A549 (cell line): ENCODE results near the gene SLC2A13. TPM values are rescaled to one million over a fixed set of nuclear protein-coding genes. Genes with fewer than 3 reads are reported as not detected.
"Not testable (repeated sequence)": the region's sequence is repeated elsewhere in the genome, so short reads cannot be mapped to it uniquely, and the experiment has no call there.

Source experiments
- ATAC-seq, 2 experiments: fragments of 200-7000 bp in 1 of 2; fragments of >200 bp in 1 of 2; cut with Nextera tagmentation in 1 of 2; cut with Tn5 transposase in 1 of 2; 3 replicates each; pipeline versions ENCODE4 v1.8.0 to v1.9.1; 2018 to 2020; ENCODE audit warnings: mild to moderate bottlenecking in 1 of 2, moderate library complexity in 1 of 2
- CTCF ChIA-PET: fragments of 300-600 bp; sonication (Branson Sonifier 250); formaldehyde crosslinking; extraction: SDS; loops from one replicate; lab custom pipeline; 2021; ENCODE audit warnings: antibody characterized with exemption, inconsistent platforms; lab: Yijun Ruan, JAX
- POLR2A ChIA-PET: fragments of 350-600 bp; formaldehyde crosslinking; extraction: SDS; loops from one replicate; lab custom pipeline; 2021; ENCODE audit warnings: antibody characterized with exemption, inconsistent platforms; lab: Yijun Ruan, JAX
- DNase-seq, 2 experiments: peaks; one replicate each; pipeline versions ENCODE4 v3.0.0 to v3.0.0-alpha.2; 2011 to 2016; ENCODE audit warnings: low read depth in 1 of 2, low spot score in 1 of 2
- FAIRE-seq: peaks from 2 replicates; lab custom pipeline; 2011; peaks lifted over from hg19 to GRCh38; lab: Jason Lieb, UNC
- H3K27ac ChIP-seq, 2 experiments: fragments of >200 bp; sonication (Bioruptor Twin); formaldehyde crosslinking; 3 replicates each; pipeline ENCODE4 v1.5.1; 2016 to 2017
- H3K4me1 ChIP-seq: fragments of >200 bp; sonication (Bioruptor Twin); formaldehyde crosslinking; 3 replicates; pipeline ENCODE4 v1.6.1; 2016
- H3K4me2 ChIP-seq: fragments of >200 bp; sonication (Bioruptor Twin); formaldehyde crosslinking; 3 replicates; pipeline ENCODE4 v1.6.1; 2016
- H3K4me3 ChIP-seq: fragments of >200 bp; sonication (Bioruptor Twin); formaldehyde crosslinking; 3 replicates; pipeline ENCODE4 v1.5.1; 2016
- H3K9me3 ChIP-seq: fragments of >200 bp; sonication (Bioruptor Twin); formaldehyde crosslinking; 3 replicates; pipeline ENCODE4 v1.6.1; 2016
- CEBPB ChIP-seq, 2 experiments: fragments of >200 bp in 1 of 2; sonication (Bioruptor Twin) in 1 of 2; formaldehyde crosslinking in 1 of 2; IDR thresholded peaks; 2 replicates each; pipeline ENCODE4 v1.6.1; 2012 to 2016
- CHD2 ChIP-seq: fragments of 150-350 bp; IDR thresholded peaks from 2 replicates; pipeline ENCODE4 v1.6.1; 2014; ENCODE audit warnings: low read length; ENCODE audit not compliant: partially characterized antibody
- EHMT2 ChIP-seq: fragments of 200-600 bp; sonication (generic); IDR thresholded peaks from 2 replicates; pipeline ENCODE4 v1.6.1; 2016; ENCODE audit warnings: antibody characterized with exemption, low read depth, mild to moderate bottlenecking, moderate library complexity
- EP300 ChIP-seq, 2 experiments: fragments of >200 bp; sonication (Bioruptor Twin); formaldehyde crosslinking; IDR thresholded peaks; 2 replicates in 1 of 2; 3 replicates in 1 of 2; pipeline ENCODE4 v1.6.1; 2016 to 2017
- FOSB ChIP-seq: fragments of 250-450 bp; sonication (Bioruptor Pico); IDR thresholded peaks from 2 replicates; pipeline ENCODE4 v1.5.0; 2020; ENCODE audit warnings: mild to moderate bottlenecking, moderate library complexity
- FOSL2 ChIP-seq, 2 experiments: fragments of 450-650 bp in 1 of 2; fragments of >200 bp in 1 of 2; sonication (Bioruptor Twin) in 1 of 2; formaldehyde crosslinking; IDR thresholded peaks; 2 replicates each; pipeline versions ENCODE4 v1.5.0 to v1.6.1; 2016 to 2020; ENCODE audit warnings: mild to moderate bottlenecking in 1 of 2, moderate library complexity in 1 of 2
- GATA3 ChIP-seq: IDR thresholded peaks from 2 replicates; pipeline ENCODE4 v1.6.1; 2012; ENCODE audit warnings: borderline replicate concordance
- HDAC2 ChIP-seq: fragments of 200-600 bp; sonication (generic); IDR thresholded peaks from 2 replicates; pipeline ENCODE4 v1.6.1; 2016
- HOXB13 ChIP-seq: fragments of 250-450 bp; sonication (Bioruptor Pico); IDR thresholded peaks from 2 replicates; pipeline ENCODE4 v1.5.0; 2020; ENCODE audit warnings: low read depth, mild to moderate bottlenecking, moderate library complexity
- KDM1A ChIP-seq: fragments of 200-600 bp; sonication (generic); IDR thresholded peaks from 2 replicates; pipeline ENCODE4 v1.6.1; 2016; ENCODE audit warnings: low read depth, mild to moderate bottlenecking
- MAFK ChIP-seq: fragments of 450-650 bp; IDR thresholded peaks from 2 replicates; pipeline ENCODE4 v1.6.1; 2014; ENCODE audit not compliant: partially characterized antibody
- NFE2L2 ChIP-seq: fragments of 150-350 bp; conservative IDR thresholded peaks from 2 replicates; pipeline ENCODE4 v1.6.1; 2014; ENCODE audit warnings: low read length
- PBX3 ChIP-seq: IDR thresholded peaks from 2 replicates; pipeline ENCODE4 v1.6.1; 2012
- SMC3 ChIP-seq: fragments of >200 bp; sonication (Bioruptor Twin); formaldehyde crosslinking; IDR thresholded peaks from 3 replicates; pipeline ENCODE4 v1.6.1; 2018; ENCODE audit warnings: inconsistent platforms
- TFCP2L1 ChIP-seq: fragments of 250-450 bp; sonication (Bioruptor Pico); IDR thresholded peaks from 2 replicates; pipeline ENCODE4 v1.5.0; 2021; ENCODE audit warnings: mild to moderate bottlenecking
- USF2 ChIP-seq: fragments of 450-650 bp; IDR thresholded peaks from 2 replicates; pipeline ENCODE4 v1.6.1; 2014; ENCODE audit warnings: antibody characterized with exemption
- WGBS: methylation state at CpG from one replicate; pipeline ENCODE4 v1.1.6; 2017; ENCODE audit errors: missing lambda C conversion rate; 5-methylcytosine and 5-hydroxymethylcytosine counted together
- polyA plus RNA-seq, 4 experiments: library from polyadenylated mRNA; depleted of rRNA in 3 of 4; stranded (reverse); fragments of >200 nt; fragmentation: RNase III in 1 of 4; extraction: RNeasy Plus Mini Kit Qiagen cat#74134 plus additional on column Dnase treatment in 1 of 4; gene quantifications; 2 replicates in 3 of 4; 3 replicates in 1 of 4; pipeline ENCODE4 v1.2.3, GENCODE V29; 2011 to 2017

The SLC2A13 gene
- polyA plus RNA-seq, 2 of the 4 experiments (the other 2 are of a cell fraction), result 4.5 to 8.2 TPM

DNA sequence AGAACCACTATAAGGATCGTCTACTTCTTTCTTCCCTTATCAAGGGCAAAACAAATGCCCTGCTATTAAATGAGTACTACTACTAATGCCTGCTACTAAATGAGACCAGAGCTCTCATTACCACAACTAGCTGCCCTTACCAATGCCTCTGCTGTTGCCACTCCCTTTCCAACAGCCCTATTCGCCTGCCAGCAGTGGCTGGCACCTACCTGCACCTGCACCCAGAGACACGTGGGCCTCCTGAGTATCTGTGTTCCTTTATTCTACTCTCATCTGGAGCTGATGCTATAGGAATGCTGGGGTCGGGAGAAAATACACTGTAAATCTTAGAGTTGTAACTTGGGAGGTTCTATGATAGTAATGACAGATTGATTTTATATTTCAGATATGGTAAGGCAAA, 174.7 kb downstream of the SLC2A13 start (continued):
- TF ChIP-seq HOXB13 (no peak), KDM1A (no peak), PBX3 (no peak)

DNA sequence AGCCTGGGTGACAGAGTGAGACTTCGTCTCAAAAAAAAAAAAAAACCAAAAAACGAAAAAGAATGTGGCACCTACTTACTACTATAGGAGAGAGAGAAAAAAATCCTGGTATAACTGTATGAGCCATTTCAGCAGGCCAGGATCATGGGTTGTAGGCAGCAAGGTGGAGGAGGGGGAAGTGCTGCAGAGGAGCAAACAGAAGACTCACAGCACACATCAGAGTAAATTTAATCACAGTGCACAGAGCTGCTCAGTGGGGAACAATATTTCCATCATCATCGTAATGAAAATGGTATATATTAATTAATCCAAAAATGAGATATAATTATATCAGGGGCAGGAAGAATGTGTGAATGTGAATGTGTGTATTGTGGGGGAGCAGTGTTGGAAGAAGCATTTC, 175.8 kb downstream of the SLC2A13 start:
- FAIRE-seq, result no peak

GRCh38 chr12:39928181-39928899, 177.5 kb downstream of the SLC2A13 start:
- POLR2A ChIA-PET, result no interaction called here
- ATAC-seq (no peak), DNase-seq (no peak), FAIRE-seq (peak; percentile 54)
- Histone ChIP-seq H3K4me3 (no peak overlapping the region), H3K9me3 (no peaks in the 10 kb centered on the region), H3K4me1 (no peaks in the 10 kb centered on the region), H3K27ac (no peak overlapping the region), H3K4me2 (no peak overlapping the region)
- TF ChIP-seq TFCP2L1 (no peak), SMC3 (no peak), EP300 (IDR thresholded peaks at IDR 0.05) (no peak), NFE2L2 (no peak), FOSB (CRISPR knock-in tag) (no peak), GATA3 (no peak)
- WGBS, result 89% methylated on average over 1 of the region's 1 CpG
- CTCF ChIA-PET, result no interaction called here

More for the DNA sequence above, 175.8 kb downstream of the SLC2A13 start:
- Histone ChIP-seq H3K4me2 (no peak overlapping the region), H3K4me3 (no peak overlapping the region), H3K27ac (no peak overlapping the region), H3K9me3 (no peaks in the 10 kb centered on the region), H3K4me1 (no peaks in the 10 kb centered on the region)
- DNase-seq (no peak), ATAC-seq (no peak)
- POLR2A ChIA-PET, result no interaction called here
- no peak for TF ChIP-seq CHD2
- TF ChIP-seq USF2, result no peak
- no peak for TF ChIP-seq HDAC2
- TF ChIP-seq FOSL2 (IDR thresholded peaks at IDR 0.05), result no peak
- no peak for TF ChIP-seq FOSL2 (CRISPR knock-in tag; IDR thresholded peaks at IDR 0.05)
- no peak for TF ChIP-seq EHMT2
- CTCF ChIA-PET, result no interaction called here
- 42% methylated on average over 3 of the region's 3 CpGs for WGBS

DNA sequence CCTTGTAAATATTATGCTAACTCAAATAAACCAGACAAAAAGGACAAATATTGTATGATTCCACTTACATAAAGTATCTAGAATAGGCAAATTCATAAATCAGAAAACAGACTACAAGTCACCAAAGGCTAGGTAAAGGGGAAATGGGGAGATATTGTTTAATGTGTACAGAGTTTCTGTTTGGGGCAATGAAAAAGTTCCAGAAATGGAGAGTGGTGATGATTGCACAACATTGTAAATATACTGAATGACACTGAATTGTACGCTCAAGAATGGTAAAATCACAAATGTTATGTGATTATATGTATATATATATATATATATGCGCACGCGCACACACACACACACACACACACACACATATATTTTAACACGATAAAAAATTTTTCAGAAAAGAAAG, 182.5 kb downstream of the SLC2A13 start:
- no peak for DNase-seq
- H3K4me2 ChIP-seq, result no peak overlapping the region
- TF ChIP-seq CEBPB (IDR thresholded peaks at IDR 0.05), result peak in 1 of 2 experiments; percentile 53; a peak in 1 of 4 replicates
- TF ChIP-seq MAFK, result no peak
- TF ChIP-seq, all 56 proteins: peak for 1
- POLR2A ChIA-PET, result no interaction called here
- no peak overlapping the region for H3K27ac ChIP-seq
- CTCF ChIA-PET, result no interaction called here
- FAIRE-seq, result peak; percentile 49
- 52% methylated on average over 5 of the region's 5 CpGs for WGBS
- no peak overlapping the region for H3K4me3 ChIP-seq
- H3K9me3 ChIP-seq, result no peaks in the 10 kb centered on the region
- ATAC-seq, result no peak
- no peaks in the 10 kb centered on the region for H3K4me1 ChIP-seq

GRCh38 chr12:39922598-39922997, 183.3 kb downstream of the SLC2A13 start:
- CTCF ChIA-PET, H3K4me1 ChIP-seq, ATAC-seq, H3K4me3 ChIP-seq, POLR2A ChIA-PET, H3K9me3 ChIP-seq, H3K27ac ChIP-seq, DNase-seq, H3K4me2 ChIP-seq: not testable (repeated sequence)
- FAIRE-seq, result peak; percentile 97
